HepG2 (cell line): ENCODE data around the gene NDRG2. TPM values are rescaled to one million over a fixed set of nuclear protein-coding genes. Genes with fewer than 3 reads are reported as not detected.
"Not testable (repeated sequence)": the region's sequence is repeated elsewhere in the genome, so short reads cannot be mapped to it uniquely, and the experiment has no call there.

Experiments
- ATAC-seq: fragments of 200-7000 bp; cut with Tn5 transposase; 3 replicates; pipeline ENCODE4 v1.9.1; 2020; ENCODE audit warnings: mild to moderate bottlenecking, moderate library complexity
- BruUV-seq: library from RNA; stranded (reverse); fragments of 400-500 nt; replicated peaks from 2 replicates; lab custom pipeline; 2021; lab: Mats Ljungman, UMichigan
- CTCF ChIA-PET: fragments of 300-600 bp; formaldehyde crosslinking; extraction: SDS; loops from one replicate; lab custom pipeline; 2021; ENCODE audit warnings: low total read pairs, inconsistent platforms, low intra/inter-chr PET ratio; lab: Yijun Ruan, JAX
- POLR2A ChIA-PET: fragments of 350-600 bp; sonication (Branson Sonifier 250); formaldehyde crosslinking; loops from one replicate; lab custom pipeline; 2020; ENCODE audit warnings: antibody characterized with exemption, inconsistent platforms; lab: Yijun Ruan, JAX
- DNase-seq: peaks from one replicate; pipeline ENCODE4 v3.0.0-alpha.2; 2015; ENCODE audit warnings: low spot score
- FAIRE-seq: peaks from 3 replicates; lab custom pipeline; 2011; peaks lifted over from hg19 to GRCh38; lab: Jason Lieb, UNC
- H2AFZ ChIP-seq: one replicate; pipeline ENCODE4 v1.6.1; 2011; ENCODE audit warnings: low read length, inconsistent platforms
- H3K27ac ChIP-seq: fragments of 300-600 bp; 3 replicates; pipeline ENCODE4 v1.8.0; 2011; ENCODE audit warnings: mixed run types, mild to moderate bottlenecking, mixed read lengths, low read length, inconsistent platforms; ENCODE audit not compliant: insufficient read depth; ENCODE audit errors: extremely low read length
- H3K27me3 ChIP-seq, 2 experiments: fragments of 200-600 bp in 1 of 2; 2 replicates in 1 of 2; 3 replicates in 1 of 2; pipeline versions ENCODE4 v1.6.0 to v1.8.0; 2011; ENCODE audit warnings: low read length in 2 of 2, mild to moderate bottlenecking in 2 of 2, moderate library complexity in 2 of 2, inconsistent platforms in 1 of 2; ENCODE audit not compliant: insufficient read depth in 2 of 2, control insufficient read depth in 1 of 2
- H3K36me3 ChIP-seq, 2 experiments: fragments of 200-600 bp in 1 of 2; replicated peaks in 1 of 2; 2 replicates in 1 of 2; 3 replicates in 1 of 2; pipeline versions ENCODE4 v1.5.1 to v1.8.0; 2011; ENCODE audit warnings: low read length in 2 of 2, inconsistent platforms in 1 of 2; ENCODE audit not compliant: insufficient read depth in 2 of 2, control insufficient read depth in 1 of 2
- H3K4me1 ChIP-seq: 2 replicates; pipeline ENCODE4 v1.5.1; 2012; ENCODE audit warnings: low read length, inconsistent platforms; ENCODE audit not compliant: insufficient read depth
- H3K4me2 ChIP-seq: 2 replicates; pipeline ENCODE4 v1.6.0; 2011; ENCODE audit warnings: low read depth, low read length, inconsistent platforms
- H3K4me3 ChIP-seq, 3 experiments: fragments of 200-600 bp in 1 of 3; sonication (generic), shearing (Covaris generic) in 1 of 3; replicated peaks in 1 of 3; 2 replicates each; pipeline ENCODE4 v1.5.1; 2011 to 2016; ENCODE audit warnings: low read length in 3 of 3, inconsistent platforms in 2 of 3, low read depth in 2 of 3, mild to moderate bottlenecking in 2 of 3, control low read depth in 1 of 3, mixed read lengths in 1 of 3; ENCODE audit not compliant: insufficient read depth in 1 of 3
- H3K79me2 ChIP-seq: one replicate; pipeline ENCODE4 v1.6.1; 2011; ENCODE audit warnings: low read length, inconsistent platforms; ENCODE audit not compliant: insufficient read depth
- H3K9ac ChIP-seq: 2 replicates; pipeline ENCODE4 v1.6.0; 2011; ENCODE audit warnings: mild to moderate bottlenecking, low read depth, low read length, inconsistent platforms; ENCODE audit not compliant: insufficient read depth
- H3K9me3 ChIP-seq: 2 replicates; pipeline ENCODE4 v1.5.1; 2012; ENCODE audit warnings: mild to moderate bottlenecking, low read length
- H4K20me1 ChIP-seq: 2 replicates; pipeline ENCODE4 v1.6.0; 2011; ENCODE audit warnings: inconsistent platforms, mild to moderate bottlenecking, low read length, moderate library complexity; ENCODE audit not compliant: insufficient read depth
- MTF2 ChIP-seq: sonication (generic); formaldehyde crosslinking; IDR thresholded peaks from 2 replicates; pipeline ENCODE4 v1.5.0; 2020; ENCODE audit warnings: missing genetic modification reagents, borderline replicate concordance
- NCOR1 ChIP-seq: fragments of 200-600 bp; sonication (generic); IDR thresholded peaks from 2 replicates; pipeline ENCODE4 v1.7.0; 2017; ENCODE audit warnings: antibody characterized with exemption, low read length, borderline replicate concordance
- PCBP1 ChIP-seq: fragments of 200-400 bp; formaldehyde crosslinking; IDR thresholded peaks from 2 replicates; pipeline ENCODE4 v1.6.1; 2017; ENCODE audit warnings: mild to moderate bottlenecking, low read depth, low read length, borderline replicate concordance
- SALL2 ChIP-seq: sonication (generic); formaldehyde crosslinking; IDR thresholded peaks from 2 replicates; pipeline ENCODE4 v1.8.1; 2023; ENCODE audit warnings: mild to moderate bottlenecking, missing genetic modification reagents, inconsistent platforms
- SRF ChIP-seq: IDR thresholded peaks from 2 replicates; pipeline ENCODE4 v1.6.1; 2011; ENCODE audit warnings: mild to moderate bottlenecking, low read depth, low read length, moderate library complexity
- TMF1 ChIP-seq: sonication (generic); formaldehyde crosslinking; IDR thresholded peaks from 2 replicates; pipeline ENCODE4 v1.8.1; 2022; ENCODE audit warnings: low read depth, missing genetic modification reagents
- ZNF563 ChIP-seq: sonication (generic); formaldehyde crosslinking; IDR thresholded peaks from 2 replicates; pipeline ENCODE4 v1.8.0; 2022; ENCODE audit warnings: mild to moderate bottlenecking, moderate library complexity, missing genetic modification reagents
- ZNF605 ChIP-seq: sonication (generic); formaldehyde crosslinking; IDR thresholded peaks from 2 replicates; pipeline ENCODE4 v1.8.0; 2022; ENCODE audit warnings: mild to moderate bottlenecking, missing genetic modification reagents
- ZNF772 ChIP-seq: sonication (generic); formaldehyde crosslinking; IDR thresholded peaks from 2 replicates; pipeline ENCODE4 v1.5.0; 2020; ENCODE audit warnings: mild to moderate bottlenecking, missing genetic modification reagents
- WGBS: methylation state at CpG from one replicate; pipeline ENCODE4 v1.1.6; 2017; ENCODE audit warnings: low lambda C conversion rate; 5-methylcytosine and 5-hydroxymethylcytosine counted together
- in situ Hi-C: cut with HindIII; loops from 2 replicates; pipeline ENCODE4 v1.10.0; 2017; ENCODE audit warnings: low pct_unique_long_range_greater_than_20kb; ENCODE audit not compliant: extremely low pct_ligation_motif_present
- intact Hi-C: fragments of 100-400 bp; cut with micrococcal nuclease; formaldehyde crosslinking; loops from one replicate; pipeline ENCODE4 v1.10.0; 2022; ENCODE audit not compliant: unreplicated experiment
- polyA plus RNA-seq, 8 experiments: library from polyadenylated mRNA; depleted of rRNA in 3 of 8; stranded (reverse) in 7 of 8; unstranded in 1 of 8; fragments of >200 nt; fragmentation: Illumina TruSeq in 4 of 8; extraction: Trizol in 4 of 8; gene quantifications; 2 replicates each; pipeline versions ENCODE4 v1.2.1 to v1.2.3, GENCODE V29; 2011 to 2016; ENCODE audit warnings: low read depth in 4 of 8, missing spikeins in 1 of 8, mixed read lengths in 1 of 8; ENCODE audit not compliant: insufficient read depth in 1 of 8
- total RNA-seq, 5 experiments: library from RNA; depleted of rRNA; stranded (reverse); fragments of >200 nt; fragmentation: Illumina TruSeq; extraction: Trizol; gene quantifications; 2 replicates each; pipeline ENCODE4 v1.2.3, GENCODE V29; 2016; ENCODE audit warnings: low read depth in 1 of 5
- TF ChIP-seq, protein P1 (sequence below): IDR thresholded peaks from 2 replicates; pipeline ENCODE4 v1.6.1; 2016; ENCODE audit warnings: low read depth, borderline replicate concordance
- TF ChIP-seq, protein P2 (sequence below): sonication (generic); formaldehyde crosslinking; IDR thresholded peaks from 2 replicates; pipeline ENCODE4 v1.4.0; 2020; ENCODE audit warnings: mild to moderate bottlenecking, missing genetic modification reagents
- TF ChIP-seq, protein P3 (sequence below): IDR thresholded peaks from 2 replicates; pipeline ENCODE4 v1.6.1; 2016; ENCODE audit warnings: mild to moderate bottlenecking

Gene NDRG2
- total and polyA plus RNA-seq, 2 of the 13 experiments (the other 11 are each of a cell fraction or from before 2014, with no cell fraction given) = 27.2 to 189 TPM

DNA sequence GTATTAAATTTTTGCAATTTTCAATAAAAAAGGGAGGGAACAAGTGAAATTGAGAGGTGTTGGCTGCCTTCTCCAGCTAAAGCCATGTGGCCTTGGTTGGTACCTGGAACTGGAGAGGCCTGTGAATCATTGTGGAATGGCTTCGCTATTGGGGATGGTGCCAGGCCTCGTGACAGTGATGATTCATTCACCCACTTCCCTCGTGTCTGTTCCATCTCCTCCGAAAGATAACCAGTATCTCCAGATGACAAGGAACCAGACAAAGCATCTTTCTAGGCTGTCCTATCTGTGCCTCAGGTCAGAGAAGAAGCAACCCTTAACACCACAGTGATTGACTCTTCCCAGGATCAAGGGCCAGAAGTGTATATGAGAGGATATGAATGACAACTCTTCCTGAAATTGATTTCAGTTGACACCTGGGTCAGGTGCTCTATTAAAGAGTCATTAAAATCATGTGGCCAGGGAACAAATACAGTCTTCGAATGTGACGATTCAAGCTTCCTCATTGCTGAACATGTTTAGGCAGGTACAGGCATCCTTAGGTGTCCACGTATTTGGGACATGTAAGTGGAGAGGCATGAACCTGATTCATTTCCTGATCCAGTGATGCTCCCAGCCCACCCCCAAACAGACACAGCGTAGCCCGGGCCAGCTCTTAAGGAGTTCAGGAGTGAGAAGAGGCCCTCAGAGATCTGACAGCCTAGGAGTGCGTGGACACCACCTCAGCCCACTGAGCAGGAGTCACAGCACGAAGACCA, 17.0 kb upstream of the NDRG2 start, which contains the start of gene RNASE7:
TSS of gene RNASE7 (plus strand) at position 687 of the 758 bp plus-strand sequence. CDS start 631 bp downstream, outside the sequence.
- no TSS peak for BruUV-seq
- Histone ChIP-seq H3K9ac (no peak within 1 kb of the TSS), H3K4me1 (peaks cover 76% of the 10 kb centered on the region), H3K79me2 (no peaks in the 10 kb centered on the region), H3K4me3 (no peak within 1 kb of the TSS), H3K4me2 (no peak within 1 kb of the TSS), H2AFZ (no peak within 1 kb of the TSS), H4K20me1 (no peaks in the 10 kb centered on the region), H3K27ac (no peak within 1 kb of the TSS), H3K36me3 (no peaks in the 10 kb centered on the region), H3K27me3 (no peaks in the 10 kb centered on the region), H3K9me3 (no peaks in the 10 kb centered on the region)
- intact Hi-C loops = loop anchor here (2.0 kb wide), 1 partner anchor 13 kb away; no protein-coding TSS in a partner anchor
- CTCF ChIA-PET = interaction anchor here (2.5 kb wide), 1 partner anchor 51 kb away, joined by 14 read pairs; no protein-coding TSS in a partner anchor
- FAIRE-seq (no peak), ATAC-seq (no peak), DNase-seq (no peak)
- no peak for TF ChIP-seq SRF
- TF ChIP-seq ZNF605 = no peak
- TF ChIP-seq, protein P1, sequence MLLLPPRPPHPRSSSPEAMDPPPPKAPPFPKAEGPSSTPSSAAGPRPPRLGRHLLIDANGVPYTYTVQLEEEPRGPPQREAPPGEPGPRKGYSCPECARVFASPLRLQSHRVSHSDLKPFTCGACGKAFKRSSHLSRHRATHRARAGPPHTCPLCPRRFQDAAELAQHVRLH (CRISPR knock-in tag) = no peak
- TF ChIP-seq, protein P2, sequence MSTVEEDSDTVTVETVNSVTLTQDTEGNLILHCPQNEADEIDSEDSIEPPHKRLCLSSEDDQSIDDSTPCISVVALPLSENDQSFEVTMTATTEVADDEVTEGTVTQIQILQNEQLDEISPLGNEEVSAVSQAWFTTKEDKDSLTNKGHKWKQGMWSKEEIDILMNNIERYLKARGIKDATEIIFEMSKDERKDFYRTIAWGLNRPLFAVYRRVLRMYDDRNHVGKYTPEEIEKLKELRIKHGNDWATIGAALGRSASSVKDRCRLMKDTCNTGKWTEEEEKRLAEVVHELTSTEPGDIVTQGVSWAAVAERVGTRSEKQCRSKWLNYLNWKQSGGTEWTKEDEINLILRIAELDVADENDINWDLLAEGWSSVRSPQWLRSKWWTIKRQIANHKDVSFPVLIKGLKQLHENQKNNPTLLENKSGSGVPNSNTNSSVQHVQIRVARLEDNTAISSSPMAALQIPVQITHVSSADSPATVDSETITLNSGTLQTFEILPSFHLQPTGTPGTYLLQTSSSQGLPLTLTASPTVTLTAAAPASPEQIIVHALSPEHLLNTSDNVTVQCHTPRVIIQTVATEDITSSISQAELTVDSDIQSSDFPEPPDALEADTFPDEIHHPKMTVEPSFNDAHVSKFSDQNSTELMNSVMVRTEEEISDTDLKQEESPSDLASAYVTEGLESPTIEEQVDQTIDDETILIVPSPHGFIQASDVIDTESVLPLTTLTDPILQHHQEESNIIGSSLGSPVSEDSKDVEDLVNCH = no peak
- no peak for TF ChIP-seq PCBP1
- TF ChIP-seq, protein P3, sequence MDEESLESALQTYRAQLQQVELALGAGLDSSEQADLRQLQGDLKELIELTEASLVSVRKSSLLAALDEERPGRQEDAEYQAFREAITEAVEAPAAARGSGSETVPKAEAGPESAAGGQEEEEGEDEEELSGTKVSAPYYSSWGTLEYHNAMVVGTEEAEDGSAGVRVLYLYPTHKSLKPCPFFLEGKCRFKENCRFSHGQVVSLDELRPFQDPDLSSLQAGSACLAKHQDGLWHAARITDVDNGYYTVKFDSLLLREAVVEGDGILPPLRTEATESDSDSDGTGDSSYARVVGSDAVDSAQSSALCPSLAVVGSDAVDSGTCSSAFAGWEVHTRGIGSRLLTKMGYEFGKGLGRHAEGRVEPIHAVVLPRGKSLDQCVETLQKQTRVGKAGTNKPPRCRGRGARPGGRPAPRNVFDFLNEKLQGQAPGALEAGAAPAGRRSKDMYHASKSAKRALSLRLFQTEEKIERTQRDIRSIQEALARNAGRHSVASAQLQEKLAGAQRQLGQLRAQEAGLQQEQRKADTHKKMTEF = no peak
- TF ChIP-seq ZNF563 (CRISPR knock-in tag) = no peak
- TF ChIP-seq TMF1 (CRISPR knock-in tag) = no peak
- no peak for TF ChIP-seq ZNF772 (CRISPR knock-in tag)
- no peak for TF ChIP-seq MTF2 (CRISPR knock-in tag)
- no peak for TF ChIP-seq NCOR1
- no peak for TF ChIP-seq SALL2
- in situ Hi-C loops = loop anchor here (5.0 kb wide), 1 partner anchor 185 kb away; no protein-coding TSS in a partner anchor
- POLR2A ChIA-PET = interaction anchor here (1.0 to 3.5 kb wide), 3 partner anchors 12 to 29 kb away, joined by 4 to 26 read pairs (median 7); partner anchors contain the start of gene NDRG2
- WGBS = 93% methylated on average over 11 of the region's 11 CpGs

DNA sequence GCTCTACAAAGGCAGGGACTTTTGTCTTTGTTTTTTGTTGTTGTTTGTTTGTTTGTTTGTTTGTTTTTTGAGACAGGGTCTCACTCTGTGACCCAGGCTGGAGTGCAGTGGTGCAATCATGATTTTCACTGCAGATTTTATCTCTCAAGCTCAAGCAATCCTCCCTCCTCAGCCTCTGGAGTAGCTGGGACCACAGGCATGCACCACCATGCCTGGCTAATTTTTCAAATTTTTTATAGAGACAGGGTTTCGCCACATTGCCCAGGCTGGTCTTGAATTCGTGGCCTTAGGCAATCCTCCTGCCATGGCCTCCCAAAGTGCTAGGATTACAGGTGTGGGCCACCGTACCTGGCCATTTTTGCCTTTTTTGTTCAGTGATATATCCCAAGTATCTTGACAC, 16.1 kb upstream of the NDRG2 start:
- H3K9ac ChIP-seq, H3K4me3 ChIP-seq, H3K27me3 ChIP-seq, DNase-seq, H3K27ac ChIP-seq, H3K4me2 ChIP-seq, H3K36me3 ChIP-seq, BruUV-seq, H3K9me3 ChIP-seq, ATAC-seq, FAIRE-seq, H2AFZ ChIP-seq, H3K79me2 ChIP-seq, H4K20me1 ChIP-seq: not testable (repeated sequence)
- intact Hi-C loops = loop anchor here (1.0 to 2.0 kb wide), 3 partner anchors 14 to 184 kb away; no protein-coding TSS in a partner anchor
- in situ Hi-C loops = loop anchor here (5.0 kb wide), 1 partner anchor 184 kb away; no protein-coding TSS in a partner anchor
- H3K4me1 ChIP-seq = peaks cover 76% of the 10 kb centered on the region
- WGBS = 80% methylated on average over 3 of the region's 3 CpGs
- POLR2A ChIA-PET = interaction anchor here (0.8 to 3.5 kb wide), 8 partner anchors 9 to 49 kb away, joined by 4 to 112 read pairs (median 23); partner anchors contain the start of gene ARHGEF40
- CTCF ChIA-PET = interaction anchor here (0.7 to 4.8 kb wide), 8 partner anchors 17 to 343 kb away, joined by 3 to 109 read pairs (median 6); no protein-coding TSS in a partner anchor
